Kidney capillary endothelial cell (primary cell): ENCODE results near the gene FUT2.
"Not testable (repeated sequence)": the region's sequence is repeated elsewhere in the genome, so short reads cannot be mapped to it uniquely, and the experiment has no call there.

Experiments used
- DNase-seq: peaks from one replicate; pipeline ENCODE4 v3.0.0-alpha.2; 2018; ENCODE audit warnings: low spot score

Gene FUT2

DNA sequence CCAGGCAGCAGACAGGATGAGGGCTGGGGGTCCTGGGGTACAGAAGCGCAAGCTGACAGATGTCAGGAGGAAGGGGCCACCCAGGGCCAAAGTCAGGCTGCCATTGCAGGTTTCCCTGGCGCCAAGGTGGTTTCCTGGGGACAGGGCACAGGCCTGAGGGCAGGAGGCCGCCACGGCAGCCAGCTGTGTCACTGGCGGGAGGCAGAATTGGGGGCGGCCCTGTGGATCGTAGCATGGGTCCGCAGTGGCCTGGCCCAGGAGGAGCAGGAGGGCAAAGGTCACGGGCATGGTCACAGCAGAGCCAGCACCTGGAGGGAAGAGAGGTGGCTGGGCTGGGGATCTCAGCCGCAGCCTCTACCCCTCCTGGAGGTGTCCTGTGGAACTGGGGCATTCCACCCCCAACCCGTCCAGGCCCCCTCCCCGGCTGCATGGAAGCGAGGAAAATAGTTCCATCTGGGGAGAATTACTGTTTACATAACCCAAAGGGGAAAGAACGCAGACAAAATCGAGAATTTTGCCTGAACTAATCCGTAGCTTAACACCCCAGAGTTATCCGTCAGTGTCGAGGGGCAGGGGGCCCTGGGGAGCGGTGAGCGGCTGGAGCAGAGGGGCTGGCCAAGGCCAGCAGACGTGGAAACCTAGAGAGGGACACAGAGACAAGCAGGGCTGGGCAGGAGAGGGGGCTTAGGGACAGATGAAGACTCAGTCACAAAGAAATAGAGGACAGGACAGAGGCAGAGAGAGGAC is 24.9 kb upstream of the FUT2 start:
- no peak for DNase-seq

DNA sequence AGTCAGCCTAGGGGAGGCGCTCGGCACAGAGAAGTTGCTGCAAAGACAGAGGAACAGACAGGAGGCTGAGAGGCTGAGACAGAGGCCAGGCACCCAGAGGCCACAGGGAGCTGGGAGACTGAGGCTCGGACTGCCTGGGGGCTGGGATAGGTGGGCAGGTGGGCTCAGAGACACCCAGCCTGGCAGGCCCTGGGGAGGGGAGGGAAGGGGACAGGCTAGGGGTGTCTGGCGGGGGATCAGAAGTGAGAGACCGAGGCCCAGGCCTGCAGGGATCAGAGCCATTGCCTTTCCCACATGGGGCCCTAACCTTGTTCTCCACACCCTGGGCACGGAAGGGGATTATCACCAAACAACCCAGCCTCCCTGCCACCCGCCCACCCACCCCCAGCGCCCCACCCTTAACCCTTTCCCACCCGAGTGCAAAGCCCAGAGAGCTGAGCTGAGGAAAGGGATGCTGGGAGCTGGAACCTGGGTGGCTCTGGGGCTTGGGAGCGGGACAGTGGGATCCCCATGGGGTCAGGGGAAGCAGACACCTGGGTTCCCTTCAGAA is 24.2 kb upstream of the FUT2 start:
- no peak for DNase-seq

DNA sequence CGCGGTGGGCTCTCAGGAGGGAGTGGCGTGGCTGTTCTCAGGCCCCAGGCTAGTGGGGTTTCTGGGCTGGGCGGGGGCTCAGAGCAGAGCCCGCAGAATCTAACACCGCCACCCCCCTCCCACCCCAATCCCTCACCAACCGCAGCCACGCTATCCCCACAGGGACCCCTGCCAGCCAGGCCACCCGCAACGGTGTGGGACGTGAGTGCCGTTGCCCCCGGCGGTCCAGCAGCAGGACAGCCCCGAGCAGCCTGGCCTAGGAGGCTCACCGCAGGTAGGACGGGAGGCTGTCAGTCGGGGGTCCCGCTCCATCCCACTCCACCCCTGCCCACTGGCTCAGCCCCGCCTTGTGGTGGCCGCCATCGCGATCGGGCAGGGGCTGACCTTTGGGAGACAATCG is 22.8 kb upstream of the FUT2 start, which contains the start of gene NTN5:
Gene NTN5, minus strand, starts transcription at position 24 of the 400 bp plus-strand sequence. CDS start 2,031 bp downstream, outside the sequence.
- DNase-seq: no peak

DNA sequence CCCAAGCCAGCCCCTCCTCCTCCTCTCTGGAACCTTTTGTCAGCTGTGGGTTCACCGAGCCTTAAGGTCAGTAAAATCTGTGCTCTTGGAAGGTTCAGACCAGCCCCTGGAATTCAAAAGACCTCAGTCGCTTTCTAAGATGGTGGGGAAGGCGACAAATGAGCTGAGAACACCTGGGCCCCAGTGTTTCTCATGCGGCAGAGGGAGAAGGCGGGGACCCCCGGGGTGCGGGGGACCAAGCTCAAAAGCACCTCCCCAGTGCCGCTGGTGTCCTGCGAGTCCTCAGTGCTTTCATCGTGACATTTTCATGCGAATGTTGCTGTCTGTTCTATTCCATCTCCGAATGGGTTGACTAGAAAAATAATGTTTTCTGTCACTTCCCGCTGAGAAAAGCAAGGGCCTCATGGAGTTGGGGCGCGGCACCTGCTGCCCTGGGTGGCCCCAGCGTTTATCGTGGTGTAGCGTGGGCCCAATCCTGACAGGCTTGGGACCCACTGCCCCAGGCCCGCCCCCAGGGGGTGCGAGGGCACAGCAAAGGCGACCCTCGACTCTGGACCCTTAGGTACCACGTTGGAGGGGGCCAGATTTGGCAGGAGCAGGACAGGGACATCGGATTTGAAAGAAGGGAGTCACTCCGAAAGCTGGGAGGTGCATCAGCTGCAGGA is 22.2 kb upstream of the FUT2 start:
- DNase-seq: no peak

DNA sequence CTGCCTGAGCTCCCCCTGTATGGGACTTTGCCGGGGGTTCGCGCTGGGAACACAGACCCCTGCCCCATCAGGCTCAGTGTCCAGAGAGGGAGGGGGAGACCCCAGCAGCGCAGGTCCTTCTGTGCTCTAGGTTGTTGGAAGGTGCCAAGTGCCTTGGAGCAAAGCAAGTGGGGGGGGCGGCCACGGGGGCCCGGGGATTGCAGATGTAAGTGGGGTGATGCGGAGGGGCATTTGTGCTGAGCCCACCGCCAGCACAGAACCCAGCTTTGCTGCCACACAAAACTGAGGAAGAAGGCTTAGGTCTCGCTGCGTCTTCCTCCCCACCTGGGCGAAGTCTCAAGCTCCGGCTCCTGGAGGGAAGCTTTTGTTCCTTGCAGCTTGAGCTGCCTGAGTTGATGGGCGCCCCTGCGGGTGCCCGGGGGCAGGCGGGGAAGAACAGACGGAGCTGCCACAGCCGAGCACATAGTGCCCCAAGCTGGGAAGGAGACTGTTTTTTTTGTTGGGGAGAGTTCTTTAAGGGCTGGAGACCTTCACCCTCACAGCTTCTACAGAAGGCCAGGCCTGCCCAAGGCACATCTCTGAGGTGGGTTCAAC is 21.5 kb upstream of the FUT2 start:
- no peak for DNase-seq

DNA sequence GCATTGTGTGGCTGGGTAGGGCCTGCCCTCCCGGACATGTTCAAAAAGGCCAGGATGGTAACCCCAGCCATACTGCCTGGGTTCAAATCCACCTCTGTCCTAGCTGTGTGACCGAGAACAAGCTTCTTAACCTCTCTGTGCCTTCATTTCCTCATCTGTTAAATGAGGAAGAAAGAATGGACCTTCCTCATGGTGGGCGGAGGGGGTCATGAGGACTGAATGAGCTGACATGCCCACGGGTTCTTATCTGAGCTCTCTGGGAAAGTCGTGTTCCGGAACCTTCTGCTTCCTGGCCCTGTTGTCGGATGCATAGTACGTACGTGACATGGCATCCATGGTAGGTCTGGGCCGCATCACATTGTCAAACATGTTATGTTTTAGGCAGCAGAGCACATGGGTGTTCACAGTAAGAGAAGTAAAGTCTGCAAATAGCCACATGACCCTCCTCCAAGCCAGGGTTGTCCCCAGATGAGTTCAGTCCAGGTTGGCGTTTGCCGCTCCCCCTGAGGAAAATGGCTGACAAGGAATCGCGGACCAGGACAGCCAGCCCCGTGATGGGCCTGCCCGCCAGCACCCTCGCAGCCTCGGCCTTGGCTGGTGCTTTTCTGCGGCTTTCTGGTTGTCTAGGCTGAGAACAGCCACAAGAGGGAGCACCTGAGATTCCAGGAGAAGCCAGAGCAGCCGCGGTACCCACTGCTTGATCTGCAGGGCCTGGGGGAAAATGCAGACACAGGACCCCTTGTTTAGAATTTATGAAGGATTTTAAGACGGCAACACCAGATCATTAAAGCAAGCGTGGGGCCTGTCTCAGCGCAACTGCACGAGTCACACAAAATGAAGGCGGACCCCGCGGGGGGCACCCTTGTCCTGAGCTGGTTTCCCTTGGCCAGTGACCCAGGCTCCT is 20.6 kb upstream of the FUT2 start:
- peak; percentile 83 for DNase-seq

DNA sequence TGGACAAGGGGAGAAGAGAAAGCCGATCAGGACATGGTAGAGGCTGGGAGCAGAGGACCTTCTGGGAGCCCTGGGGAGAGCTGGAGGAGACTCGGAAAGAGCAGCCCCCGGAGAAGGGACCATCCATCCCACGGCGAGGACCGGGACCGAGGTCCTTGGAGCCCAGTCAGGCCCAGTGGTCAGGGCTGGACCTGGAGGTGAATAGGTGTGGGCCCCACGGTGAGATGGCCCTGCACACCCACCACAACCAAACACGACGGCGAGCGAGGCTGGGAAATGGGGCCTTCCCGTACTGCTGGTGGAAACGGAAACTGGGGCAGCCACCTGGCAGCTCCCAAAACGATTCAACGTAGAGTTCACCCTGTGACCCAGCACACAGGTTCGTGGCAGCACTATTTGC is 19.3 kb upstream of the FUT2 start:
- no peak for DNase-seq

DNA sequence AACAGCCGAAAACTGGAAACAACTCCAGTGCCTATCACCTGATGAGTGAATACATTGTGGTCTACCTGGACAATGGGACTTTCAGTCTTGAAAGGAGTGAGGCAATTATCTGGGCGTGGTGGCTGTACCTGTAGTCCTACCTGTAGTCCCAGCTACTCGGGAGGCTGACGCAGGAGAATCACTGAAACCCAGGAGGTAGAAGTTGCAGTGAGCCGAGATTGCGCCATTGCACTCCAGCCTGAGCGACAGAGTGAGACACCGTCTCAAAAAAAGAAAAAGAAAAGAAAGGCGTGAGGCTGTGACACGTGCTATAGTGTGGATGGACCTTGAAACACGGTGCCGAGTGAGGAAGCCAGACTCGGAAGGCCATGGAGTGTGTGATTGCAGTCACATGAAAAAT is 18.9 kb upstream of the FUT2 start:
- no peak for DNase-seq

DNA sequence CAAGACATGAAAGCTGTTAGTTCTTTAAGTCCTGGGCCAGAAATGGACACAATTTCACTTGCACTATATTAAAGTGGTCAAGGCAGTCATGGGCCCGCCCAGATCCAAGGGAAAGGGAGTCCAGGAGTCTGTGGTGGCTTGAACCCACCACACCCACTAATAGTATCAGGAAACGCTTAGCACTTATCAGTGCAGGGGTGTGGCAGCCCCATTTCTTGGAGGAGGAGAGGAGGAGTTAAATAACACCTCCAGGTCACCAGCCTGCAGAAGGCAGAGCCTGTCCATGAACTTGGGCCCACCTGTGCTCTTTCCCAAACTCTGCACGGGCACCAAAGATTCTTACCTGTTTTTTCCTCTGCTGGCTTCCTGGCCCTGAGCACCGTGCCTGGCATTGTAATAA is 17.6 kb upstream of the FUT2 start:
- no peak for DNase-seq

DNA sequence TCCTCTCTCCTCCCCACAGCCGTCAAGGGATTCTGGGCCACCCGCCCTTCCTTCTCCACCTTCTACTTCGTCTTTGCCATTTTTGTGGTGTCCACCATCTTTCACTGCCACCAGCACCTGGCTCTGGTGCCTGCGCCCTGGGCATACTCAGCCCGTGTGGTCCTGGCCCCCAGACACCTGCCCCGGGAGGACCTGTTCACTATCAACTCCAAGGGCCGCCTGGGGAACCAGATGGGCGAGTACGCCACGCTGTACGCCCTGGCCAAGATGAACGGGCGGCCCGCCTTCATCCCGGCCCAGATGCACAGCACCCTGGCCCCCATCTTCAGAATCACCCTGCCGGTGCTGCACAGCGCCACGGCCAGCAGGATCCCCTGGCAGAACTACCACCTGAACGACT is 15.8 kb upstream of the FUT2 start:
- DNase-seq: not testable (repeated sequence)

DNA sequence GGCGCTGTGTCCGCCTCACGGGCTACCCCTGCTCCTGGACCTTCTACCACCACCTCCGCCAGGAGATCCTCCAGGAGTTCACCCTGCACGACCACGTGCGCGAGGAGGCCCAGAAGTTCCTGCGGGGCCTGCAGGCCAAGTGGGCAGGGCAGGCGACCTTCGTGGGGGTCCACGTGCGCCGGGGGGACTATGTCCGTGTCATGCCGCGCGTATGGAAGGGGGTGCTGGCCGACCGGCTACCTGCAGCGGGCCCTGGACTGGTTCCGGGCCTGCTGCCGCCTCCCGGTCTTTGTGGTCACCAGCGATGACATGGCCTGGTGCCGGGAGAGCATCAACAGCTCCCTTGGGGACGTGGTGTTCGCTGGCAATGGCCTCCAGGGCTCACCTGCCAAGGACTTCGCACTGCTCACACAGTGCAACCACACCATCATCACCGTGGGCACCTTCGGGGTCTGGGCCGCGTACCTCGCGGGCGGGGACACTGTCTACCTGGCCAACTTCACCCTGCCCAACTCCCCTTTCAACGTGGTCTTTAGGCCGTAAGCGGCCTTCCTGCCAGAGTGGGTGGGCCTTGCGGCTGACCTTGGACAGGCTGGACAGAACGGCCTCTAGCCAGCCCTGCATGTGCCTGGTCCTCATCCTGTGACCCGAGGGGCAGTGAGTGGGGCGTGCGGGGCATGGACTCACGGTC is 15.2 kb upstream of the FUT2 start:
- no peak for DNase-seq

DNA sequence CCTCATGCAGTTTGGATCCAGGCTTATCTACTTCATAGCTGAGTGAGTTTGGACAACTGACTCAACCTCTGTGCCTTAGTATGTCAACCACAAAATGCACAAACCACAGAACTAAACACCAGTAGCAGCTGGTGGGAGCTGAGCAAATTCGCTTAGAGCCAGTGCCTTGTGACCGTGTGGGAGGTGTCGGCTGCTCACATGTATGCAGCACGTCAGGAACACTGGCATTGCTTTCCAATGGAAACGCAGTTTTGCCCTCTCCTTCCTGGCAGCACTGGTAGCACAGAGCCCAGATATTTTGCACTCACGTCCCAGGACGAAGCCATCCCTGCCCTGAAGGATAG is 14.7 kb upstream of the FUT2 start:
- no peak for DNase-seq

DNA sequence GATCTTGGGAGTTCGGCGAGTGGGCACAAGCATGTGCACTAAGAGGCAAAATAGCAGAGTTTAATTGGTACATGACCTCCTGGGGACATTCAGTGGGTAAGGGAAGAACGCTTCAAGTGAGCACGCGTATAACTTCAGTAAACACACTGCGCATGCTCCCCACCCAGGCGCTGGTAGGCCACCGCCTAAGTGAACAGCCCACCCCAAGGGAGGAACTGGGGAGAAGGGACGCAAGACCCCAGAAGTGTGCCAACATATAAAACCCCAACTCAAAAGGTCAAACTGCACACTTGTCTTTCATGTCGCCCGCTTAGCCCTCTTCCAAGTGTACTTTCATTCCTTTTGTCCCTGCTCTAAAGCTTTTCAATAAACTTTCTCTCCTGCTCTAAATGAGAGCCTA is 12.4 kb upstream of the FUT2 start:
- DNase-seq: no peak

DNA sequence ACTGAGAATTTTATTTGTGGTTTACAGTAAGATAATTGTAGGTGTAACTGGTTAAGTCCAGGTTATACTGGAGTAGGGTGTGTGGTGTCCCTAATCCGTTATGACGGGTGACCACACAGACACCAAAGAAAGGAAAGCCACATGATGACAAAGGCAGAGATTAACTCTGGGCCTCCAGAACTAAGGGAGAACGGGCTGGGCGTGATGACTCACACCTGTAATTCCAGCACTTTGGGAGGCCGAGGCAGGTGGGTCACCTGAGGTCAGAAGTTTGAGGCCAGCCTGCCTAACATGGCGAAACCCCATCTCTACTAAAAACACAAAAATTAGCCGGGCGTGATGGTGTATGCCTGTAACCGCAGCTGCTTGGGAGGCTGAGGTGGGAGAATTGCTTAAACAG is 10.2 kb upstream of the FUT2 start:
- no peak for DNase-seq

DNA sequence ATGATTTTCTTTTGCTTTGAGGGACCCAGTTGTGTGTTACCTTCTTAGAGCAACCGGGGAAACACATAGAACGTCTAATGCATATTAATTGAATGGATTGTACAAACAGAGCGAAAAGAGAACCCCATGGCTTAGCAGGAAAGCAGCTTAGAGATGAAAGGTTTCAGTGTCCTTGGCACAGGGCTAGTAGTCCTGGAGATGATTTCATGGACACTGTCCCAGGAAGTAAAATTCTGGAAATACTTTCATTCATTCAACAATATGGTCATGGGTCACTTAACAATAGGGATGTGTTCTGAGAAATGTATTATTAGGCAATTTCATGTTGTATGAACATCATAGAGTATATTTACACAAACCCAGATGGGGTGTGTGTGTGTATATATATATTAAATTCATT is 9.7 kb upstream of the FUT2 start:
- no peak for DNase-seq

DNA sequence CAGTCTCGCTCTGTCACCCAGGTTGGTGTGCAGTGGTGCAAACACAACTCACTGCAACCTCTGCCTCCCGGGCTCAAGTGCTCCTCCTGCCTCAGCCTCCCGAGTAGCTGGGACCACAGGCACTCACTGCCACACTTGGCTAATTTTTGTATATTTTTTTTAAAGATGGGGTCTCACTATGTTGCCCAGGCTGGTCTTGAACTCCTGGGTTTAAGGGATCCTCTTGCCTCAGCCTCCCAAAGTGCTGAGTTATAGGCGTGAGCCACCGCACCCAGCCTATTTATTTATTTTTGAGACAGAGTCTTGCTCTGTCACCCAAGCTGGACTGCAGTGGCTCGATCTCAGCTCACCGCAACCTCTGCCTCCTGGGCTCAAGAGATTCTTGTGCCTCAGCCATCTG is 9.1 kb upstream of the FUT2 start:
- not testable (repeated sequence) for DNase-seq

DNA sequence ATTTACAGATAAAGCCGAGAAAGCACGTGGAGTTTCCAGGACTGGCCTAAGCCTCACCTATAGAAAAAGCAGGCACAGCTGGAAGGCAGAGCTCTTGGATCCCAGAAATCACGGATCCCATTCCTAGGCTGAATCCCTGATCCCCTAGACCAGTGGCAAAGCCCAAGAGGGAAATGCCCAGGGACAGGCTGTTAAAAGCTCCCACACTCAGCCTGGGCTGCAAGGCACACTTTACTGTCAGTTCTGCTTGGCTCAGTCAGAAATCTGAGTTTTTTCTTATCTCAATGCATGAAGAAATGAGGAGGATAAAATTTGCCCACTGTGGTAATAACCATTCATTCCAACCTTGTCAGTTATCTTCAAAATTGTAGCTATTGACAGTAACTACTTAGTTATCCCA is 8.0 kb upstream of the FUT2 start:
- no peak for DNase-seq

DNA sequence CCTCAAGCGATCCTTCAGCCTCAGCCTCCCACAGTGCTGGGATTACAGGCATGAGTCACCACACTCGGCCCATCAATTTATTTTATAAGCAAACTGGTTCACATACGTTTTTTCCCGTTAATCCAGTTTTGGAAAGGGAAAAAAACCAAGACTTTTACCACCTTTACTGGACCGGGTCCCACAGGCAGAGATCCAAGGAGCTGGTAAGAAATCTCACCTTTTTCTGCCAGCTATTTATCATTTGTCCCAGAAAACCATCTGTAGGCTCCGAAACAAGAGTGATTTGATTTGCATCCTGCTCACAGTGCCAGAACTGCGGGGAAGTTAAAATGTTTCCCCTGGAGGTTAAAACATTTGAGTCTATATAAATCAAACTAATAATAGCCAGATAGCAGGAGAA is 6.3 kb upstream of the FUT2 start:
- DNase-seq: no peak

DNA sequence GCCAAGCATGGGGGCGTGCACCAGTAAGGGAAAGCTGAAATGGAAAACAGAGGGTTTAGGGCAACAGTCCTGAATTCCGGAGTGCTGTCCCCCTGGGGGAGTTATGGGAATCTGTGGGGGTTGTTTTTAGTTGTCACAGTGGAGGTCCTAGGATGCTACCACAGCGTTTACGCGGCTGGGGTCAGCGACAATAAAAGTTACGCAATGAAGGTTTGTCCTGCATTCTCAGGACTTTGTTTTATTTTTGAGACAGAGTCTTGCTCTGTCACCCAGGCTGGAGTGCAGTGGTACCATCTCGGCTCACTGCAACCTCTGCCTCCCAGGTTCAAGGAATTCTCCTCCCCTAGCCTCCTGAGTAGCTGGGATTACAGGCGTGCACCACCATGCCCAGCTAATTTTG is 2.1 kb upstream of the FUT2 start:
- DNase-seq: not testable (repeated sequence)

DNA sequence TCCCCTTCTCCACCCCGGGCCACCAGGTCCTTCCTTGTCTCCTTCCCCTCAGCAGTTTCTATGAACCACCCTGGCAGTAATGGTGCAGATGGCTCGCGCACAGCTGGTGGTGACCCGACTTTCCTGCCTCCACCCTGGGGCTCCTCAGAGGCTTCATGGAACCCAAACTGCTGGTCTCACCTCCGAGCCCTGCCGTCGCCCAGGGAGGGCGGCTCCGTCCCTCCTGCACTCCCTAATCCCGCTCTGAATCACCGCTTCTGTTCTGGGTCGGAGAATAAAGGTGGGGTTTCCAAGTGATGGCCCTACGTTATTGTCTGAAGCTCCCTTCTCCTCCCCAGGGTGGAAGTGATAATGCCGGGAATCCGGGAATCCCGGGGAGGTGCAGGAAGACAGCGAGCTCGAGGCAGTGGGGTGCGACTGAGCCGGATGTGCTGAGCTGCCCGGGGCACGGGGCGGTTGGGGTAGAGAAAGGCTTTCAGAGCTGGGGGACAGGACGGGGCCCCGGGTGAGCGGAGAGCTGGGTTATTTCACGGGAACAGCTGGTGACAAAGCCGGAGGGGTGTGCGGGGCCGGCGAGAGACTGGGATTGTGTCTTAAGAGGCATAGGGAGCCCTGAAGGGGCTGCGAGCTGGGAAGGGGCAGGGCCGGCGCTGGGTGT is 711 bp downstream of the FUT2 start:
- DNase-seq: no peak

DNA sequence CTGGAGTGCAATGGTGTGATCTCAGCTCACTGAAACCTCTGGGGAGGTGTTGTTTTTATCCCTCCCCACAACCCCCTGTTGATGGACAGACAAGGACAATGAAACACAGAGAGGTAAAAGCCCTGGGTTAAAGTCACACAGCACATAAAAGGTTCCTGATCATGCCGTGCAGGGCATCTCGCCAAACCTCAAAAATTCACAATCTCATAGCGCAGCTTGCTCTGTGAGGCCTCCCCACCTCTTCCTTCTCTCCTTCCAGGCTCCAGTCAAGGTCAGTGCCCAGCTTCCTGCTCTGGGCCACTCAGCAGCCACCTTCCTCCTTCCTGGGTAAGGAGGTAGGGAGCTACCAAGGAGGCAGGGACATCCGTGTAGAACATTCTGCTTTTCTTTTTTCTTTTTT is 2.3 kb downstream of the FUT2 start:
- no peak for DNase-seq
